GM12872 (cell line): ENCODE measurements around the gene CAPN10.

Experiments
- TF ChIP-seq, protein P1 (sequence below): IDR thresholded peaks from 3 replicates; pipeline ENCODE4 v1.5.1; 2011; ENCODE audit warnings: low read depth, mild to moderate bottlenecking, low read length, moderate library complexity; ENCODE audit not compliant: insufficient read depth

CAPN10 gene

DNA sequence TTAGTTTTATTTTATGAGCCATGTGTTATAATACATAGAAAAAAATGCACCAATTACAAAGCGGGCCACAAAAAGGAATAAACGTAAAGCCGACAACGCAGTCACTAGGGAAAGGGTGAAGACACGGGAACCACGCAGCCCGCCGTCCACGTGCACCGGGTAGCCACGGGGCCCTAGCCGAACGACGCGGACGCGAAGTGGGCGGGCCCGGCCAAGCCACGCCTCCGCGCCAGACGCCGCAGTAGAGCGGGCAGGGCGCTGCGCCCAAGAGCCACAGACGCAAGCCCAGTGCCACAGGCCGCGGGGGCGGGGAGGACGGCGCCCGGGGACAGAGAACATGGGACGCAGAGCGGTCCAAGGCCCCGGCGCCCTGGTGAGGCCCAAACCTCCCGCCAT, 26.5 kb upstream of the CAPN10 start, which contains the start of gene DUSP28:
TSS of gene DUSP28 (plus strand) at position 274 of the 396 bp plus-strand sequence. CDS start 328 bp downstream, outside the sequence.
- TF ChIP-seq, protein P1, sequence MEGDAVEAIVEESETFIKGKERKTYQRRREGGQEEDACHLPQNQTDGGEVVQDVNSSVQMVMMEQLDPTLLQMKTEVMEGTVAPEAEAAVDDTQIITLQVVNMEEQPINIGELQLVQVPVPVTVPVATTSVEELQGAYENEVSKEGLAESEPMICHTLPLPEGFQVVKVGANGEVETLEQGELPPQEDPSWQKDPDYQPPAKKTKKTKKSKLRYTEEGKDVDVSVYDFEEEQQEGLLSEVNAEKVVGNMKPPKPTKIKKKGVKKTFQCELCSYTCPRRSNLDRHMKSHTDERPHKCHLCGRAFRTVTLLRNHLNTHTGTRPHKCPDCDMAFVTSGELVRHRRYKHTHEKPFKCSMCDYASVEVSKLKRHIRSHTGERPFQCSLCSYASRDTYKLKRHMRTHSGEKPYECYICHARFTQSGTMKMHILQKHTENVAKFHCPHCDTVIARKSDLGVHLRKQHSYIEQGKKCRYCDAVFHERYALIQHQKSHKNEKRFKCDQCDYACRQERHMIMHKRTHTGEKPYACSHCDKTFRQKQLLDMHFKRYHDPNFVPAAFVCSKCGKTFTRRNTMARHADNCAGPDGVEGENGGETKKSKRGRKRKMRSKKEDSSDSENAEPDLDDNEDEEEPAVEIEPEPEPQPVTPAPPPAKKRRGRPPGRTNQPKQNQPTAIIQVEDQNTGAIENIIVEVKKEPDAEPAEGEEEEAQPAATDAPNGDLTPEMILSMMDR: no peak

GRCh38 chr2:240560480-240561324, 25.8 kb upstream of the CAPN10 start:
- TF ChIP-seq, protein P1: peak; percentile 36; the same call in 1 of the 3 replicates

DNA sequence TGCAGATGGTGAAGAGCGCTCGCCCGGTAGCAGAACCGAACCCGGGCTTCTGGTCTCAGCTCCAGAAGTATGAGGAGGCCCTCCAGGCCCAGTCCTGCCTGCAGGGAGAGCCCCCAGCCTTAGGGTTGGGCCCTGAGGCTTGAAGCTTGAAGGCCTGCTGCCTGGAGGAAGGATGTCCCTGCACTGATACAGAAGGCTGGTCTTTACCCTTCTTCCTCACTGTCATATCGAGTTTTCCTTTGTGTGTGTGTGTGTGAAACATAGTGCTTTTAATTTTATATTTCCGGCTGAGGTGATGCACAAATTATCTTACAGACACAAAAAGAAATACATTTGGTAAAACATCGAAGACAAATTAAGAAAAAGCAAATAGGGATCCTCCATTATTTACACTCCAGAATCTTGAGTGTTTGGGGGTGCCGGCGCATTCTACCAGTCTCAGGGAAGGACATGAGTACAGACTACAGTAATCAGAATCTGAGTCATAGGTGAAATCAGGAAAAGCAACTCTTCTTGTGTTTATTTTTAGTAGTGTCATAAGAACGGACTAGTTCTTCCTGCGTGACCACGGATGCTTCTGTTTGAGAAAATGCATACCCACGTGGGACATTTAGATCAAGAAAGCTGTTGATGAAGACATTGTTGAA, 25.1 kb upstream of the CAPN10 start:
- TF ChIP-seq, protein P1: no peak

DNA sequence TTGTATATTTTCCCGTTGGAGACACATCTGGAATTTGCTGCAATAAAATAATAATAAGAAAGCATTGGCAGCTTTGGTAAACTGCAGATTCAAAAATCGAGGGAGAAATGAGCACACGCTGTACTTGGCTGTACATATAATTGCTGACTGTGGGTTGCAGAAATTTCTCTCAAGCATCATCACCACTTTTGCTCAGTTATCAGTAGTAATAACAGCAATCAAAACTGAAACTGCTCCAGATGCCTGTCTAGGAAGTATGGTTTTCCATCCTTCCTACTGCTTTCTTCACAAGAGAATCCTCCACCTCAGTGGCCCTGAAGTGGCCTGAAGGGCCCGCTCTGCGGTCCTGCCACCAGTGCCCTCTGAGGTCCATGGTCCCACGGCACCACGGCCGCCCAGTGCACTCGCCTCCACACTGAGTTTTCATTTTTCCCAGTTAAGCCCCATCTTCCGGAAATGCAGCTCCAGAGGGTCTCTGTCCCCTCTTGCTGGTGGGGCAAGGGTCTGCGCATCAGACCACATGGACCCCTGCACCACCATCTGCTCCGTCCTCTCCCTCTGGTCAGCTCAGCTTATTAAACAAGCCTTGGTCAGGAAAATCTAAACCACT, 22.5 kb upstream of the CAPN10 start:
- TF ChIP-seq, protein P1: no peak

GRCh38 chr2:240564561-240565332, 21.8 kb upstream of the CAPN10 start:
- TF ChIP-seq, protein P1: peak; percentile 35; the same call in 1 of the 3 replicates

DNA sequence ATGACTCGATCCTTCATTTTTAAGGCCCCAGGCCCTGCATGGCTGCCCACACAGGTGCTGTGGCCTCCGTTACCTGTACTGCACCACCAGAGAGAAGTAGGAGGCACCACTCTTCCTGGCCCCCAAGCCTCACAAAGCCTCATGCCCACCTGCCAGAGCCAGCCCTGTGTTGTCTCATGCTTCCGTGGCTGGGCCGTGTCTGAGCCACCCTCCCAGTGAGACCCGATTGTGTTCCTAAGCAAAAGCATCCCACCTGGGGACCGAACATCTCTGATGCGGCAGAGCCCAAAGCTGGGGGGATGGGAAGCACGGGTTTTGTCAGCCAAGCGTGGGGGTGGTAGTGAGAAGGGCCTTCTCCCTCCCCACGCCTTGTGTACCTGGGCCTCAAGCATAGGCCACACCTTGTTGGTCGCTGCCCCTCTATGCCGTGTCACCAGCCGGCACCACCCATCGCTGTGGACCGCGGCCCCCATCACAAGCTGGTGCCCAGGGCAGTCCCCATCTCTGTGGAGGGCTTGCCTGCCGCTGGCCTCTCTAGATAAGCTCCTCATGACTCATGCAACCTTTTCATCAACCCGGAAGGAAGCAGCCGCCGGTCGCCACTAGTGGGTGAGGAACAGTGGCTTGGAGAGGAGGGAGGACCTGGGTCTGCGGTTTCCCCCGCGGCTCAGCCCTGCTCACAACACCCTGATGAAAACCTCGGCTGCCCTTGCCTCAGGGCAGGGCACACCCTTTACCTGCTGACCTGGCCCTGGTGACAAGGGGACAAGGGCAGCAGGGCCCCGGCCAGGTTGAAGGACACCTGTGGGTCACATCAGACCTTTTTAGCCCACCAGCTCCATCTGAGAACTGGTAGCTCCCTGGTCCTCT, 21.0 kb upstream of the CAPN10 start:
- TF ChIP-seq, protein P1: no peak
